Stimulated activated CD8-positive, alpha-beta memory T cell treated with anti-CD3 and anti-CD28 coated beads, Interleukin-15, amount 100 ng/mL, for 1 hour (primary cell): ENCODE measurements around the gene OTC.

Experiments
- DNase-seq: peaks from one replicate; pipeline ENCODE4 v3.0.0-alpha.2; 2020; ENCODE audit warnings: low read depth

OTC gene

DNA sequence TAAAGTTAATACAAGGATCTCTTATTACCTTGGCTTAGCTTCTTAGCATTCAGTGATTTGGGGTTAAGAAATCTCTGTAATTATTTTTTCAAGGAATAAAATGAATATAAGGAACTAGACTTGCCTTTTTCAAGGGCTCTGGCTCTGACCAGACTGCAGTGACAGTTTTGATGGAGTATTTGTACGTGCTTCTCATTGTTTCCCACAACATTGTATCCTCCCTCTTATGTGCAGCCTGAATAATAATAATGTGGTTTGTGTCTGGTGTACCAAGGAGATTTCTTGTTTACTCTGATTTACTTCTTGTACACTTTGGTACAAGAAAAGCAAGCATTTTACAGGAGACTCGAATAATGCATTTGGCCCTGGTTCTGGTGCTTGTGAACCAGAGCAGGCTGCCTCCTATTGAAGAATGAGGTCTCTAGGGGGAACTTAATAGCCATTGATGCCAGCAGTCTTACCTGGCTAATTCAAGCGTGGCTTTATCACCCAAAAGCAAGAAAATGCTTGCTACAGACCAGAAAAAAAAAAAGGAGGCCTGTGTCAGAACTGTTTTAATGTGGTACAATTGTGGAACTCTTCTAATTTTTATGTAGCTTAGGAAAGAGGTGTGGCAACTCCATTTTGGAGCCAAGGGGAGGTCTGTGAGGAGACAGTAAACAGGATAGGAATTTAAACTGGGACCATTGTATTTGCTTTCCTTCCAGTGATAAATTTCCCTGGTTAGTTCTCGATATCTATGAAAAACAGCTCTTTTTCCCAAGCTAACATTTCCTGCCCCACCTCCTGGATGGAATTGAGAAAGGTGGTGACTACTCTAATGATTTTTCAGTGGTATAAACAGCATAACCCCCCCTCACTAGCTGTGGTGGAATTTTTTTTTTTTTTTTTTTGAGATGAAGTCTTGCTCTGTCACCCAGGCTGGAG, 5.6 kb downstream of the OTC start:
- no peak for DNase-seq

DNA sequence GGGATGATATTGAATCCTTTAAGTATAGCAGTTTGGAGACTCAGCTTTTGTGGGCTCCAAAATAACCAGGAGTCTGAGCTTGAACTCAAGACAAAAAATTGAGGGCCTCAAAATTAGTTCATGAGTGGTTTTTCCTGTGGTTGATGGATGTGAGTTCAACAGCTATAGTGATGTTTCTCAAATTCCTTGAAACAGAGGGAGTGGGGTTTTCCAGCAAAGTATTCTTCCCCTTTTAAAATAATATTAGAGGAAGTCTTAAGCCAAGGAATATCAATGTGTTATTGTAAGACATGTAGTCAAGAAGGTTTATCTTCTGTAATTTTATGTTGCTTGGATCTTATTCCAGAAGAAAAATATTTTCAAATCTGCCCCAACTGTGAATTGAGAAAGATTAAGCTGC, 10.6 kb downstream of the OTC start:
- DNase-seq, result no peak

DNA sequence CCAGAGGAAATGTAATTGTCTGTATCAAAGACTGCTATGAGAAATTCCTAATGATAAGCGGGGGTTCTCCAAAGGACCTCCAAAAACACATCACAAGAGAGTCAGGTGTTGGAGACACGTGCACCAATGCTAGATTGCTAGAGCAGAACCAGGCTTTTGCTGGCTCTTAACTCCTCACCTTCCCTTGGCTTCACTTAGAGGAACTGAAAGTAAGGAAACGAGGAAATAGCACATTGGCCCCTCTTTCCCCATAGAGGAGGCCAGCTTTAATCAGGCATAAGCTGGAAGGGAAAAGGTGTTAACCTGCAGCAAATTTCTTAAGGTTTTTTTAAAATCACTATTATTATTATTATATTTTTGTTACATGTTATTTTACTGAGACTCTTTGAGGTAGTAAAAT, 13.6 kb downstream of the OTC start:
- DNase-seq, result no peak

DNA sequence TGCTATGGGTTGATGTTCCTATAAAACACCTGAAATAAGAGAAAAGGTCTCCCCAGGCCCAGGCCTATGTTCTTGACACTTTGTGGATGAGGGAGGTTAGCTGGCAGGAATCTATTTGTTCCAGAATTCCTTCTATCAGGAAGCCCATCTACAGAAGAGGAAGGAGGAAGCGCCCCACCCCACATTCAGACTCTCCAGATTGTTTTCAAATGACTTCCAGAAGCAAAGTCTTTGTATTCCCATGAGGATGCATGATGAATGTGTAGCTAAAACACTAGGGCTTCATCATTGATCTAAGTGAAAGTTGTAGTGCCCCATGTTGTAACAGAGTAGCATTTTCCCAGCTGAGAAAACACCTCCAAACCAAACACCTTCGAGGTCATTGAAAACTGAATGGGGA, 16.4 kb downstream of the OTC start:
- no peak for DNase-seq

DNA sequence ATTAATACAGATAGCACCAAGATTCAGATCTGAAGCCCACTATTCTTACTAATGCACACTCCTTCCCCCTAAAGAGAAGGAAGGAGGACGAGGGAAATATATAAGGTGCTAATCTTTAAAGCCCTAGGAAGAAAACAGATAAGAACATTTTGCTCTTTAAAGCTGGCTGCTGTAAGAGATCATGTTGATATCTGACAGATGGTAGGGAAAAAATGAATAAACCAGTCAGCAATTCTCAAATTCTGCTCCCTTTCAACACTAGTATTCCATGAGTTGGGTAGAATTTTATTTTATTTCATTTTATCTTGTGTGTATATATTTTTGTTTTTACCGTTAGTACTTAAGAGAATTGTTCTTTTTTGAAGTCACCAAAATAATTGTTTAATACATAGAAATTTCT, 19.2 kb downstream of the OTC start:
- no peak for DNase-seq

DNA sequence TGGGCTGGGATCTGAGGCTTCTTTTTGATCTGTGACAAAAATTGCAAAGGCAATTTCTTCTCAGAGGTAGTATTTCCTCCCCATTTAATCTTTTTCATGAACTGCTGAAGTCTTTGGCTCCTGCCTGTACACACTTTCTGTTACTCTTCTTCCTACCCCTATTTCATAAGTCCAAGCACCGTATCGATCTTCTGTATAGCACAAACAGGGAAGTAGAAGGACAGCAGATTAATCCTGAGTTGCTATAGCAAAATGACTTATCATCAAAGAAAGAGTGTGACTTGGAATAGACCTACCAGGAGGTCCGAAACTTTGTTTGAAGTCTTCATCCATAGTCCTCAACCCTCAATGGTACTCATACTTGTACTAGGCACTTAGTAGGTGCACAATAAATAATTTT, 22.0 kb downstream of the OTC start:
- DNase-seq, result no peak

DNA sequence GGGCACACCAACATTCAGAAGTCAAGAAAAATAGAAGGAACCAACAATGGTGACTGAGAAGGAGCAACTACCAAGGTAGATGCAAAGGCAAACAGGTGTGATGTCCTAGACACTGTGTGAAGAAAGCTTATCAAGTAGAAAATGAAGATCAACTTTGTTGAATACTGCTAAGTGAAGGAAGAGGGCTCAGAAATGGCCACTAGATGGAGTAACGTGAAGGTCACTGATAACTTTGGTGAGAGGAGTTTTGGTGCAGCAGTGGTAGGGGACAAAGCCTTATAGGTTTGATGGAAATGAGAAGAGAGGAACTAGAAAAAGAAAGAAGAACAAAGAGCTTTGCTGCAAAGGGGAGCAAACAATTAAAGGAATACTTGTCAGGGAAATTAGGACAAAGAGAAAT, 23.5 kb downstream of the OTC start:
- DNase-seq, result no peak

DNA sequence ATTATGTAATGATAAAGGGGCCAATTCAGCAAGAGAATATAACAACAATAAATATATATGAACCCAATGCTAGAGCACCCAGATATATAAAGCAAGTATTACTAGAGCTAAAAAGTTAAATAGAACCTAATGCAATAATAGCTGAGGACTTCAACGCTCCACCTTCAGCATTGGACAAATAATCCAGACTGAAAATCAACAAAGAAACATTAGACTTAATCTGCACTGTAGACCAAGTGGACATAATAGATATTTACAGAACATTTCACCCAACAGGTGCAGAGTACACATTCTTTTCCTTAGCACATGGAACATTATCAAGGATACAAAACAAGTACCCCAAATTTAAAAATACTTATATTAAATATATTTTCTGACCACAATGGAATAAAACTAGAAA, 24.3 kb downstream of the OTC start:
- no peak for DNase-seq

DNA sequence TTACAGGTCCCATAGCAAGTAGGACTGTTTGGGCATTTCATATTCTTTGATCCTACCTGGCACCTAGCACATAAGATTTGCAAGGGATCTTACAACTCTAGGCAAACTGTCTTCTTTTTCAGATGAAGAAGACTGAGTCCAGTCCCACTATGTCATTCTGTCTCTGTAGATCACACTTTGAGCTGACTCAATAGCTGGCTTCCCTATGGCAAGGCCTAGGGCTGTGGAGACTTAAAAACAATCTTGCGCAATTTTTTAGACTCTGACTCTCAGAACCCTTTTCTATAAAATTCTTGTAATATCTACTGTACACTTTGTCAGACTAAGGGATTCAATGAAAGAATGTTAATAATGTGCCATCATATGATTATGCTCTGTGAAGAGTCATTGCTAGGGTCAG, 26.7 kb downstream of the OTC start:
- DNase-seq, result no peak

DNA sequence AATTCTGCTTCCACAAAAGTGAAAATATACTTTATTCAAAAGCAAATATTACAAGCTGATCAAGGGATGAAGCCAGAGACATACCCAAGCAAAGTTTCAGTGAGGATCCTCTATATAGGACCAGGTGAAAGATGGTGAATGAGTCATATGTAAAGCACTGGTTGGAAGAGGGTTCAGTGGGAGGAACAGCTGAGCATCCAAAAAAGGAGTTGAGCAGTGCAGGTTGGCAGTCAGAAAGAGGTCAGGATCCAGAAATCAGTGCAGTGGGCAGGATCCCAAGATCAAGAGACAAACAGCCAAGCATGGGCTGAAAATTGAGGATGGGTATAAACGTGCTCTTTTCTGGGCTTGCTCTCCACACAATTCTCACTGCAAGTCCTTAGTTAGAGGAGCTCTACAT, 30.3 kb downstream of the OTC start:
- no peak for DNase-seq

DNA sequence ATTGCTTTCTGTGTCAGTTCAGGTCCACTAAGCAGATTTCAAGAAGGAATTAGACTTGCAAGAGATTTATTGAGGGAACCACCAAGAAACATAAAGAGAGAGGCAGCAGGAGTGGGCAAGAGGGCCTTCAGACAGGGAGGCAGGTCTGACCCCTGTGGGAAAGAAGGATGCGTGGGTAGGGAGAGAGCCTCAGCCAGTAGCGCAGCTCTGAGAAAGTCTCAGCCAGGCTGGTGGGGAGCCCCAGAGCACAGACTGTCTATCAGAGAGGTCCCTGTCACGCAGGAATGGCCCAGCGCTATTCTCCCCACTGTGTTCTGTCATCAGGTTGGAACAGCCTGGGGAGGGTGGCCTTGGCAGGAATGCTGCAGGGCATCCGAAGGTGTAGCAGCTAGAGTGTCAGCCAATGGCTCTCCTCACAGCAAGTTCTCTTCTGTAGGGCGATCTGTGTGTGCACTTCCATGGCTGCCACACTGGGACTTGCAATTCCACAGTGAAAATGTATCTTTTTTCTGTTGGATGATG, 48.0 kb downstream of the OTC start:
- no peak for DNase-seq

DNA sequence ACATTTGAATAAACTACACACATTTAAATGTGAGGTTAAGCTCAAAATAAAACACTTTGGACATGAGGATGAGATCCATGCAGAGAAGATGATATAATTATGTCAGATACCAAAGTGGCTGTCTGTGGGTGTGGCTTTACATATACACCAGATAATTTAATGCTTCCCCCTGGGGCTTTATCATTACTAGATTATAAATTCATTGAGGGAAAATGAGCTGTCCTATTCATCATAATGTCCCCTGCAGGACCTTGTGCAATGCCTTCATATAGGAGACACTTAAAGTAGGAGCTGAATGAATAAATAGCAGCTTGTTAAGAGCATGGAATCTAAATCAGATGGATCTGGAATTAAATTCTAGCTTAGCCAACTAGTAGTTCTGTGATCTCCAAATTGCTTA, 49.7 kb downstream of the OTC start:
- no peak for DNase-seq

DNA sequence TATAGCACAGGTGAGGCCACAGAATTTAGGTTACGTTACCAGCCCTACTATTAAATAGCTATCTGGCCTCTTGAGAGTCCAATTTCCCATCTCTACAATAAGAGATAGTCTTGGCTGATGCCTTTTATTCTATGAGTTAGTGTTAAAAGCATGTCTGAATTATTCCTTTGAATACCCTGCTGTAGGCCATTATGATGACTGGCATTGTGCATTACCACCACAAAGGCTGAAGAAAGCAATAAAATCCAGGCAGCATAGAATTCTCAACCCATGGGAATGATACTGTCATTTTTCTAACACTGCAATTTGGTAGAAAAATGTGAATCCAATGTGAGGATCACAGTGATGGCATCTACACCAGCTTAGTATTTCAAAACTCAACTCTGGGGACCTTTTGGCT, 51.4 kb downstream of the OTC start:
- no peak for DNase-seq

DNA sequence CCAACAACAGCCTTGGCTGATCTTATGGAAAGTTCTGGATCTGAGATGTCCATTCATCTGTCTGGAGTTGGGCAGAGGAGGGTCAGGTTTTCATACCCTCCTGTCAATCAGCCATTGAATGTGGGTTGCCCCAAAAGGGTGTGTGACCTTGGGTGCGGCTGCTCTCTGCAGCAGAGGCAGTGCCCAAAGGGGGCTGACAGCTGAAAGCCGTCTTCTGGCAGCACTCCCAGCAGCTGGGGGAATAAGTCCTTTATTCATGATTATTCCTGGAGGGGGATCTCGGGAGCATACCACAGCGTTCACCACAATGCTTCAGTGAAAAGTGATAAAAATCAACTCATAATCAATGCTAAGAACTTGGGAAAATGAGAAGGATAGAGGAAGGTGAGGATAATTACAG, 54.7 kb downstream of the OTC start:
- no peak for DNase-seq

DNA sequence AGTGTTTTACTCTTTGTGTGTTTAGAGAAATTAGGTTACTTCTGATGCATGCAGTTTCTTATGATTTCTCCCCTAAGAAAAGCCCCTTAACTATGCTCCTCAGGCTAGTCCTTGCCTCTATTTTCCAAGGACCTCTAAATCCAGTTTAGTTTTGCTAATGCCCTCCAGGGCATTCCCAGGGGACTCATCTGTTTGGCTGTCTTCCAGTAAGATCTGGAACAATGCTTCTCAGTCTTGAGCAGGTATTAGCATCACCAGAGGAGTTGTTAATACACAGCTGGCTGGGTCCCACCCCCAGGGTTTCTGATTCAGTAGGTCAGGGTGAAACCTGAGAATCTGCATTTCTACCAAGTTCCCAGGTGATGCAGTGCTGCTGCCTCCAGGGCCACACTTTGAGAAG, 56.9 kb downstream of the OTC start:
- no peak for DNase-seq

DNA sequence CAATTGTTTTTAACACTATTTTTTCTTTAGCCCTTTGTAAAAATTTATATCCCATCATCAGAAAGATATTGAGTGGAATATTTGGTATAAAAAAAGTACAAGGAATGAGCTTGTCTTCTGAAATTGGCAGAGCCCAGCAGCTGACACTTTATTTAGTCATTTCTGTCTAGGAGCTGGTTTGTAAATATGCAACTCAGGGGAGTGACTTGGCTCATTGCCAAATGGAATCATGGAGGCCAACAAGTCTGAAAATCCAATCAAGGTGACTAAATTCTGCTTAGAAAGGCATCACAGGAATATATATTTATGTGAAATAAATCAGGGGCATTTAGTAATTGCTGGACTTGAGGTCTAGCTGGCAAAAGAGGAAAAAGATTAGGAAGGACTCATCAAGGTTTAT, 74.4 kb downstream of the OTC start:
- DNase-seq, result no peak

DNA sequence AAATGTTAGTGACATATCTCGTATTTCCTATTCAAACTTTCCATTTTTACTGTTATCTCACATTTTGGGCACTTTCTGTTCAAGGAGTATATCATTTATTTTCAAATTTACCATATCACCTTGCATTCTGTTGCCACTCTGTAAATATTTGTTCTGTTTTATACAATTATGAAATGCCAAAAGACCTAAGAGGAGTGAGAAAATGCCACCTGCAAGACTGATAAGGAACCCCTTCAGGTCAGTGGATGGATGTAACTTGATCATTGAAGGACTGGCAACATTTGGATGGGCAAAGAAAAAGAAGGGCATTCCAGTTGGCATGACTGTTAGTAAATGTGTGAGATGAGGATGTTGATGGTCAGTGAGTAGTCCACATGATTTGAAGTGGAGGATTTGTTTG, 79.1 kb downstream of the OTC start:
- no peak for DNase-seq

DNA sequence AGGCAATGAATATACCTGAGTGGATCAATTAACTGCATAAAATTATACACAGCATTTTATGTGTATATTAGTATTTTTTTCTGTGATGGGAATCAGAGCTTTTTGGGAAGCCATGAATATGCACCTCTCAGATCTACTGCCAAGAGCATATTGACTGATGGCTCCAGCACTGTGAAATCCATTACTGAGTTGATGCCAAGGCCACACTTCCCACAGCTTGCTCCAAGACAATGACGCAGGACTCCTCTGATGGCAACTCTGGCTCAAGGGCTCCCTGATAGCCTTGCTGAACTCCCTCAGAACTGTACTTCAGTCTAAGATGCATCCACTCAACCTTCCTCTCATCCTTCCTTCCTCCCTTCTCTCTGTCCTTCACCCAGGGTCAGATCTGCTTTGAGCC, 82.7 kb downstream of the OTC start:
- DNase-seq, result no peak

DNA sequence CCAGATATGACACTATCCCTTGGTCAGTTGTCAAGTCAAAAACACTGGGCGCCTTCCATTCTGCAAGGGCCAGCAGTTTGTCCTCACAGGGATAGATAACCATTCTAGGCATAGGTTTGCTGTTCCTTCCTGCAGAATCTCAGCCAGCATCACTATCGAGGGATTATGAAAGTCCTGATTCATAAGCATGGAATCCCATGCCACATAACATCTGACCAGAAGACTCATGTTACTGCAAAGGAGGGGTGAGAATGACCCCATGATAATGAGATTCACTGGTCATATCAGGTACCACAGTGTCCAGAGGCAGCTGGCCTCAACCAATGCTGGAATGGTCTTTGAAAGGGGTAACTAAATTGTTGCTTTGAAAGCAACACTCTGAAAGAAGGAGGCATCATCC, 84.7 kb downstream of the OTC start:
- DNase-seq, result no peak

DNA sequence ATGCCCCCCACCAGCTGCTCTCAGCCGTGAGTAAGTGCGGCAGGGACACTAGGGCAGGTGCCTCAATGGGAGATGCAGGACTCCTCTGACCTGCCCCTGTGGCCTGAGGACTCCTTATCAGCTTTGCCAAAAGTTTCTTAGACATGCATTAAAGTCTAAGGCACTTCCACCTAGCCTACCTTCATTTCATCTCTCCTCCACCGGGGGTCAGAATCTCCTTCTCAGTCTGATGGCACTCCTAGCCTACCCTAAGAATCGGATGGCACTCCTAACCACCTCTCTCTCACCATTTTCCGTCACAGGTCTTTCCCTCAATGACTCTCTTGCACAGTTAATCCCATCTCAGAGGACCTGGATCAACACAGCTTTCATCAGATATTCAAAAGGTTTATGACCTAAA, 85.9 kb downstream of the OTC start:
- no peak for DNase-seq

DNA sequence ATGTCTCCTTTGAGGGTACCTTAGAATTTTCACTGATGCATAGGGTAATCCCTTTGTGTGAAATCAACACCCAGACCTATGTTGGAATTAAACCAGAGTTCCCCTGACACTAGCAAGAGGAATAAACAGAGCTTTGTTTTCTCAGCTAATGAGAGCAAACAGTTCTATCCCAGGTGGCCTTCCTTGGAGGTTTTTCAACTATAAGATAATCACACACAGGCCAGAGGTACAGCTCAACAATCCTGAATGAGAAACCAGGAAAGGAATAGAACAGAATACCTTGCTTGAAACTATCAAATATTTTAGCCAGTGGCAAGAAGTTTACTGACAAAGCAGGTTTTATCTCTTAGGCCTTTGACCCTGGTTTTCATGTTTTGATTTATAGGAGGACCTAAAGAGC, 100.2 kb downstream of the OTC start:
- no peak for DNase-seq

DNA sequence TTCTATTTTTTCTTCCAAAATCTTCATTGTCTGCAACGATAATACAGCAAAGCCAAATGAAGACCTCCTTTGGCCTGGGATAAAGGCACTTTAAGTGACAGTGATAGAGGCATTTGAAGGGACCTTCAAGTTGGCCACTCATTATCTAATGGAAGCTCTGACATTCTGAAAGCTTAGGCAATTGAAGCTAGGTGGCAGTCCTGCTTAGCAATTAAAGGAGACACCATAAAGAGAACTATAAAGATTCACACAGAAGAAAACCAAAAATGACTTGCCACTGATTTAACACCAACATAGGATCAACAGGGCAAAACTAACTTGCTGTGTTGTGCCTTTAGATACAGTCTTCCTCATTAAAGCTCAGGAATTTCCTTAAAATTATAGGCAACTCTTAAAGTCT, 105.7 kb downstream of the OTC start:
- DNase-seq, result no peak

DNA sequence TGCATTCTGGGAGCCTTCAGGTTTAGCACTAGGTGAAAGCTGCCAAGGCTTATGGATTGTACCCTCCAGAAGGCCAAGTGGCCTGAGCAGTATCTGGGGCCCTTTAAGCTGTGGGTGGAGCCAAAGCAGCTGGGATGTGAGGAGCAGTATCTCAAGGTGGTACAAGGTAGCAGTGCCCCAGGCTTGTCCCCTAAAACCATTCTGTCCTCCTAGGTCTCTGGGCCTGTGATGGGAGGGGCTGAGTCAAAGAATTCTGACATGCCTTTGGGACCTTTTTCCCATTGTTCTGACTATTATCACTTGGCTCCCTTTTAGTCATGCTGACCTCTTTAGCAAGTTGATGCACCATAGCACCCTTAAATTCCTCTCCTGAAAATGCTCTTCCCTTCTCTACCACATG, 109.9 kb downstream of the OTC start:
- no peak for DNase-seq

DNA sequence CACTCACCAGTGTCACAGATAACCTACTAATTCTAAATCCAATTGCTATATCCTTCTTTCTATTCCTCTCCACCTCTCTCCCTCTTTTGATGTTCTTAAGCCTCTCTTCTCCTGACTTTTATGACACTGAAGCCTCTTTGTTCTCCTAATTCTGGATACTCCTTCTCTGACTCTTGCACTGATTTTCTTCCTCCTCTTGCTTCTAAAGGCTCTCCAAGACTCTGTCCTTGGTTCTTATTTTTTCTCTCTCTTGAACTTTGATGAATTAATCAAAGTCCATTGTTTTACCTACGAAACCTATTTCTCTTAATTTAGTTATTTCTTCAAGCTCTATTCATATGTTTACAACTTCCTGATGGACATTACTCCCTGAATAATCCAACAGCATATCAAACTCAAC, 113.3 kb downstream of the OTC start:
- DNase-seq, result no peak
